Liver (tissue), 3 donors: ENCODE data around the gene TLCD1.

Source experiments
- TAF1 ChIP-seq: conservative IDR thresholded peaks from 2 replicates; pipeline ENCODE4 v1.6.1; 2016; ENCODE audit warnings: antibody characterized with exemption, mild to moderate bottlenecking
- YY1 ChIP-seq: IDR thresholded peaks from 2 replicates; pipeline ENCODE4 v1.6.1; 2016; ENCODE audit warnings: antibody characterized with exemption, mild to moderate bottlenecking
- TF ChIP-seq, protein P1 (sequence below): fragments of 150-350 bp; IDR thresholded peaks from 2 replicates; pipeline ENCODE4 v1.5.1; 2017; ENCODE audit warnings: improper control_type of control experiment, low read depth, low read length; ENCODE audit not compliant: missing input control
- TF ChIP-seq, protein P2 (sequence below): IDR thresholded peaks from 2 replicates; pipeline ENCODE4 v1.6.1; 2016; ENCODE audit warnings: antibody characterized with exemption
- donor health status: healthy.
- donor health status: healthy.

DNA sequence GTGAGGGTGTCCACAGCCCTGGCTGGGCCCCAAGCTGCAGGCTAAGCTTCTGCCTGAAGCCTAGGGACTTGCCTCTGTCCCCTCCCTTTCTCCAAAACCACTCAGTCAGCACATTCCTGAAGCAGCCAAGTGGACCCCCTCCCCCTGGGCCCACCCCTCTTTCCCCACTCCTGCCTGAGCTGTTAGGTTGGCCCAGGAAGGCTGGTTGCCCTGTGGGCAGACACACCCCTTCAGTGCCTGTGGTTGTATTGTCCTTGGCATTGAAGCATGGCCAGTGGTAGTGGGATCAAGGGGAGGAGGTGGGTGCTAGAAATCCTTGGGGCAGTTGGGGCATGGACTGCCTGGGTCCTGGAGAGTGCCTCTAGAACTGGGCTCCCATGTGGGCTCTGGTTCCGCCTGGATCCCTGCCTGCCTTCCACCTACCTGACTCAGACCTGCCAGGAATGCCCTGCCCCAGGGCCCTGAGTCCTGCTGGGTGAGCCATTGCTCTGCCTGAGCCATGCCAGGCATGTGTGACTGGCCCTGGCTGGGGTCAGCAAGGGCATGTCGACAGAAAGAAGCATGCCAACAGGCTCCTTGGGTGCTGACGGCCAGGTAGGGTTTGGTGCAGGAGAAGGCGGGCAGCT, 19.9 kb upstream of the TLCD1 start:
- TF ChIP-seq, protein P1, sequence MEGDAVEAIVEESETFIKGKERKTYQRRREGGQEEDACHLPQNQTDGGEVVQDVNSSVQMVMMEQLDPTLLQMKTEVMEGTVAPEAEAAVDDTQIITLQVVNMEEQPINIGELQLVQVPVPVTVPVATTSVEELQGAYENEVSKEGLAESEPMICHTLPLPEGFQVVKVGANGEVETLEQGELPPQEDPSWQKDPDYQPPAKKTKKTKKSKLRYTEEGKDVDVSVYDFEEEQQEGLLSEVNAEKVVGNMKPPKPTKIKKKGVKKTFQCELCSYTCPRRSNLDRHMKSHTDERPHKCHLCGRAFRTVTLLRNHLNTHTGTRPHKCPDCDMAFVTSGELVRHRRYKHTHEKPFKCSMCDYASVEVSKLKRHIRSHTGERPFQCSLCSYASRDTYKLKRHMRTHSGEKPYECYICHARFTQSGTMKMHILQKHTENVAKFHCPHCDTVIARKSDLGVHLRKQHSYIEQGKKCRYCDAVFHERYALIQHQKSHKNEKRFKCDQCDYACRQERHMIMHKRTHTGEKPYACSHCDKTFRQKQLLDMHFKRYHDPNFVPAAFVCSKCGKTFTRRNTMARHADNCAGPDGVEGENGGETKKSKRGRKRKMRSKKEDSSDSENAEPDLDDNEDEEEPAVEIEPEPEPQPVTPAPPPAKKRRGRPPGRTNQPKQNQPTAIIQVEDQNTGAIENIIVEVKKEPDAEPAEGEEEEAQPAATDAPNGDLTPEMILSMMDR = no peak
- TF ChIP-seq YY1 (no peak), TAF1 (no peak)
- TF ChIP-seq, protein P2, sequence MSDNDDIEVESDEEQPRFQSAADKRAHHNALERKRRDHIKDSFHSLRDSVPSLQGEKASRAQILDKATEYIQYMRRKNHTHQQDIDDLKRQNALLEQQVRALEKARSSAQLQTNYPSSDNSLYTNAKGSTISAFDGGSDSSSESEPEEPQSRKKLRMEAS = no peak
